ENCODE results near the gene SNX18.

DNA sequence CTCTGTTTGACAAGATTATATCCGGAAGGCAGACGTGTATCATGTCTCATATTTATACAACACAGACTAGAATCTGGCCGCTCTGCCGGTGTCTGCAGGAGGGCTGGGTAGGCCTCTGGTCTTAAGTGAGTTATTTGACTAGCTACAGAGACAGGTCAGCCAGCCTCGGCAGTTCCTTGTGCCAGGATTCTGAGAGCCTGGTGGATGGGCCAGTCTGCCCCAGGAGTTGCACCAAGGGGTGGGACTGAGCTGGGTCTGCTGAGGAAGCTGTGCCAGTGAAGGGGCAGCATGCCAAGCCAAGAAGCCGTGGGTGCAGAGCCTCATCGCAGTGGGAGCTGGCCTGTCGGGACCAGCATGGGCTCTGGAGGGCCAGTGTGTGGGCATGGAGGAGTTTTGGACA is 7.1 kb downstream of the SNX18 start:
- TF ChIP-seq POLR2A (IDR thresholded peaks at IDR 0.05; ENCODE audit: low read depth, low read length) (no peak), POLR2AphosphoS5 (IDR thresholded peaks at IDR 0.05; ENCODE audit: low read depth, low read length) (no peak), TAF1 (IDR thresholded peaks at IDR 0.05; ENCODE audit: borderline replicate concordance, low read depth, low read length) (no peak)

All from GM12892 (cell line).